Chondrocyte (in vitro differentiated cells): ENCODE data around the gene BTBD8. TPM values are rescaled to one million over a fixed set of nuclear protein-coding genes. Genes with fewer than 3 reads are reported as not detected.

ENCODE experiments used
- DNase-seq: peaks from one replicate; pipeline ENCODE4 v3.0.0; 2021; ENCODE audit warnings: mixed read lengths, low spot score
- H3K27ac Mint-ChIP-seq: one replicate; pipeline ENCODE4 v1.8.0; 2021; ENCODE audit warnings: mild to moderate bottlenecking, moderate library complexity, mixed read lengths; ENCODE audit not compliant: unreplicated experiment
- H3K27me3 Mint-ChIP-seq: 2 replicates; pipeline ENCODE4 v1.8.0; 2021; ENCODE audit warnings: low read depth, mixed read lengths
- H3K36me3 Mint-ChIP-seq: 2 replicates; pipeline ENCODE4 v1.8.0; 2021; ENCODE audit warnings: low read depth, mixed read lengths
- H3K4me1 Mint-ChIP-seq: 2 replicates; pipeline ENCODE4 v1.8.0; 2021; ENCODE audit warnings: low read depth, mild to moderate bottlenecking, mixed read lengths
- H3K4me3 Mint-ChIP-seq: one replicate; pipeline ENCODE4 v1.8.0; 2021; ENCODE audit warnings: mild to moderate bottlenecking, moderate library complexity, mixed read lengths; ENCODE audit not compliant: unreplicated experiment
- H3K9me3 Mint-ChIP-seq: 2 replicates; pipeline ENCODE4 v1.8.0; 2021; ENCODE audit warnings: low read depth, mixed read lengths
- total RNA-seq: library from RNA; stranded (reverse); gene quantifications from 3 replicates; pipeline ENCODE4 v1.2.1, GENCODE V29; 2021
- TF ChIP-seq, protein P1 (sequence below): fragments of 200-600 bp; sonication (generic); IDR thresholded peaks from 2 replicates; pipeline ENCODE4 v1.5.0; 2021; ENCODE audit warnings: antibody characterized with exemption, mild to moderate bottlenecking, moderate library complexity

Gene BTBD8
- total RNA-seq, 1 donor from 2014 or later = 2.3 TPM

DNA sequence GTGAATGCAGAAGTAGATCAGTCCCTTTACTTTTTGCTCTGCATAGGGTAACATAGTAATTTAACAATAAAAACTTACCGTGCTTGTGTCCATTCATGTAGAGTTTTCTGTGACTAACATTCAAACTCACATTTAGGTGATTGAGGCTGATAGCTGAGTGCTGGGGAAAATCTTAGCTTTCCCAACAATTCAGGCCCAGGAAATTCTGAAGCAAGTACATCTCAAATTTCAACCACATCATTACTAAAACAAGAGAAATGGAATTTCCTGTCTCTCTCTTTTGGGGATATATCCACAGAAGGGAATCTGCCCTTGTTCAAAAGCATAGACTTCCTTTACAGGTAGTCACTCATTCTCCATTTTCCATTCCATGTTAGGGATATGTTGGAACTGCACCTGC lies 104.5 kb downstream of the BTBD8 start:
- H3K27ac Mint-ChIP-seq = peak overlapping the region; percentile 17
- no peaks in the 10 kb centered on the region for H3K9me3 Mint-ChIP-seq
- no peak overlapping the region for H3K4me3 Mint-ChIP-seq
- H3K4me1 Mint-ChIP-seq = peaks cover 21% of the 10 kb centered on the region
- TF ChIP-seq, protein P1, sequence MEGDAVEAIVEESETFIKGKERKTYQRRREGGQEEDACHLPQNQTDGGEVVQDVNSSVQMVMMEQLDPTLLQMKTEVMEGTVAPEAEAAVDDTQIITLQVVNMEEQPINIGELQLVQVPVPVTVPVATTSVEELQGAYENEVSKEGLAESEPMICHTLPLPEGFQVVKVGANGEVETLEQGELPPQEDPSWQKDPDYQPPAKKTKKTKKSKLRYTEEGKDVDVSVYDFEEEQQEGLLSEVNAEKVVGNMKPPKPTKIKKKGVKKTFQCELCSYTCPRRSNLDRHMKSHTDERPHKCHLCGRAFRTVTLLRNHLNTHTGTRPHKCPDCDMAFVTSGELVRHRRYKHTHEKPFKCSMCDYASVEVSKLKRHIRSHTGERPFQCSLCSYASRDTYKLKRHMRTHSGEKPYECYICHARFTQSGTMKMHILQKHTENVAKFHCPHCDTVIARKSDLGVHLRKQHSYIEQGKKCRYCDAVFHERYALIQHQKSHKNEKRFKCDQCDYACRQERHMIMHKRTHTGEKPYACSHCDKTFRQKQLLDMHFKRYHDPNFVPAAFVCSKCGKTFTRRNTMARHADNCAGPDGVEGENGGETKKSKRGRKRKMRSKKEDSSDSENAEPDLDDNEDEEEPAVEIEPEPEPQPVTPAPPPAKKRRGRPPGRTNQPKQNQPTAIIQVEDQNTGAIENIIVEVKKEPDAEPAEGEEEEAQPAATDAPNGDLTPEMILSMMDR = no peak
- H3K27me3 Mint-ChIP-seq = no peaks in the 10 kb centered on the region
- DNase-seq = no peak
- peaks cover 5% of the 10 kb centered on the region for H3K36me3 Mint-ChIP-seq

DNA sequence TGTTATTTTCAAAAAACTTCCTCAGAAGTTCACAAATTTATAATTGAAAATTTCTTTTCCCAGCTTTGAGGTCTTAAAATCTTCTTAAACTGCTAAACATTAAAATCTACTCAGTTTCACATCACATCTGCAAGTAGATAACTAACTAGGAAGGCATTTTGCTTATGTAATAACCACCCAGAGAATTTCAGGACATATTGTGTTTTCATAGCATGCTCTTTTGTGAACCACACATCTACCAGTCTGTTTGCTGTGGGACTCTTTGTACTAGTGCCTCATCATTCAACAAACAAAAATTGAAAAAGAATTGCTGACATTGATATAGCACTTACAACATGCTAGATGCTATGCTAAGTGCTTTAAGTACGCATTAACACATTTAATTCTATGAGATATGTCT lies 105.9 kb downstream of the BTBD8 start:
- Mint-ChIP-seq H3K27me3 (no peaks in the 10 kb centered on the region), H3K36me3 (no peaks in the 10 kb centered on the region), H3K9me3 (no peaks in the 10 kb centered on the region), H3K4me1 (peaks cover 21% of the 10 kb centered on the region), H3K4me3 (no peak overlapping the region), H3K27ac (no peak overlapping the region)
- TF ChIP-seq, protein P1 = no peak
- DNase-seq = no peak

DNA sequence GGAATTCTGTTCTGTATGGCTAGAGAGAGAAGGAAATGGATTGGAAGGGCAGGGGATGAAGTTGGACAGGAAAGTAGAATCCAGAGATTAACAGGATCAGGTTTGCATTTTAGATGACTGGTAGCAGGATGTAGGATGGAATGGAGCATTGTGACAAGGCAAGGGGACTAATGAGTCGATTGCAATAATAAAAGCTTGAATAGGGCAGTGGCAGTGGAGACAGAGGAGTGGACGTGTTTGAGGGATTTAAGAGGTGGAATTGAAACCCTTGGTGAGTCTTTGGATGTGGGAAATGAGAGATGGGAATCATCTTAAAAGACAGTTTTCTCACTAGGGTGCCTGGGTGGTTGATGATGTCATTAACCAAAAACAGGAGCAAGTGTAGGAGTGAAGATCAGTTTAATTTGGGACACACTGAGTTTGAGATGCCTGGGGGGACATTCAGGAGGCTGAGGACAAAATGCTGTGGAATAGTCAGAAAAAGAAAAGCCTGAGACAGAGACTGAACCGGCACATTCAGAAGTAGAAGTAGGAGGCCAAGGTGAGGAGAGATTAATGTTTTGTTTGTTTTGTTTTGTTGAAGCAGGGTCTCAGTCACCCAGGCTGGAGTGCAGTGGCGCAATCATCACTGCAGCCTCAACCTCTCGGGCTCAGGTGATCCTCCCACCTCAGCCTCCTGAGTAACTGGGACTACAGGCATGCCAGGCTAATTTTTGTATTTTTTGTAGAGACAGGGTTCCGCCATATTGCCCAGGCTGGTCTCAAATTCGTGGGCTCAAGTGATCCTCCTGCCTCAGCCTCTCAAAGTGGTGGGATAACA lies 108.5 kb downstream of the BTBD8 start:
- no peaks in the 10 kb centered on the region for H3K9me3 Mint-ChIP-seq
- no peak overlapping the region for H3K27ac Mint-ChIP-seq
- H3K36me3 Mint-ChIP-seq = no peaks in the 10 kb centered on the region
- H3K27me3 Mint-ChIP-seq = no peaks in the 10 kb centered on the region
- peaks cover 21% of the 10 kb centered on the region for H3K4me1 Mint-ChIP-seq
- DNase-seq = no peak
- TF ChIP-seq, protein P1 = no peak
- H3K4me3 Mint-ChIP-seq = no peak overlapping the region

DNA sequence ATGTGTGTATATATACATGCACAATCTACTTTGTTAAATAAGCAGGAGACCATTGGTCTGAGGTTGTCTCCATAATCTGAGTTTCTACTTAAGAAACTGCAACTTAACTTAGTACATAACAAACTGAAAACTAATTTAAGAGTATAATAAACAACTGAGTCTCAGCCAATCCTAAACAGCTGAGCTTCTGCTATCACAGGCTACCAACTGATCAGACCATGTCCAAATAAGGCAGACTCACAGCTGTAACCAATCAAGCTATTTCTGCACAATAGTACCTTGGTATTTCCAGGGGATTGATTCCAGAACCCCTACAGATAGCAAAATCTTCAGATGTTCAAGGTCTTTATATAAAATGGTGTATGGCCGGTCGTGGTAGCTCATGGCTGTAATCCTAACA lies 111.6 kb downstream of the BTBD8 start:
- Mint-ChIP-seq H3K27me3 (no peaks in the 10 kb centered on the region), H3K36me3 (no peaks in the 10 kb centered on the region)

DNA sequence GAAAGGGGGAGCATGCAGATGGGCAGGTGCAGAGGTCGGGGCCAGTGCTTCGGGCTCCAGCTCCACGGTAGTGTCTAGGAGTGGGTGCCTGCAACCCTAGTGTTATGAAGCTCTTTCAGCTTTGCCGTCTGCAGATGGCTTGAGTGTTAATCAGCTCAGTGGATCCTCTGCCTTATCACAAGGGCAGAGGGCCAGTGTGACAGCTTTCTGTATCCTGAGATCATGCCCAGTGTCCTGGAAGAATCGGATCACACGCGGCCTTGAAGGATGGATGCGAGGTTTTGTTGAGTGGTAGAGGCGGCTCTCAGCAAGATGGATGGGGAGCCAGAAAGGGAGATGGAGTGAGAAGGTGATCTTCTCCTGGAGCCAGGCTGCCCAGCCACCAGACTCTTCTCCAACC lies 112.1 kb downstream of the BTBD8 start:
- Mint-ChIP-seq H3K4me3 (no peak overlapping the region), H3K9me3 (no peaks in the 10 kb centered on the region), H3K27me3 (no peaks in the 10 kb centered on the region), H3K4me1 (no peaks in the 10 kb centered on the region), H3K27ac (no peak overlapping the region), H3K36me3 (no peaks in the 10 kb centered on the region)
- TF ChIP-seq, protein P1 = no peak
- DNase-seq = no peak

More for the DNA sequence above, 111.6 kb downstream of the BTBD8 start:
- Mint-ChIP-seq H3K27ac (no peak overlapping the region), H3K4me3 (no peak overlapping the region), H3K4me1 (no peaks in the 10 kb centered on the region), H3K9me3 (no peaks in the 10 kb centered on the region)
- no peak for DNase-seq
- TF ChIP-seq, protein P1 = no peak
